Measurements from ENCODE around the gene VWA3A. TPM values are rescaled to one million over a fixed set of nuclear protein-coding genes. Genes with fewer than 3 reads are reported as not detected.
"Not testable (repeated sequence)": the region's sequence is repeated elsewhere in the genome, so short reads cannot be mapped to it uniquely, and the experiment has no call there.

The VWA3A gene
- polyA plus RNA-seq, 2 of the 4 experiments (the other 2 are of a cell fraction), result 0.17 TPM; not detected in 1

GRCh38 chr16:22152316-22152715 is 60.0 kb downstream of the VWA3A start:
- WGBS (ENCODE audit: missing lambda C conversion rate), result 61% methylated on average over 11 of the region's 11 CpGs
- no peak for TF ChIP-seq HOXA7 (CRISPR knock-in tag; IDR thresholded peaks at IDR 0.05)
- TF ChIP-seq JUN (IDR thresholded peaks at IDR 0.05), result no peak
- TF ChIP-seq NFE2L2 (conservative IDR thresholded peaks at IDR 0.05; ENCODE audit: low read length), result no peak
- no peak for TF ChIP-seq RCOR1 (IDR thresholded peaks at IDR 0.05; ENCODE audit: low read depth, low read length)
- no peak for TF ChIP-seq POLR2A (IDR thresholded peaks at IDR 0.05; ENCODE audit: low read length)
- no peak for TF ChIP-seq JUNB (IDR thresholded peaks at IDR 0.05)
- TF ChIP-seq GATA3 (IDR thresholded peaks at IDR 0.05; ENCODE audit: borderline replicate concordance), result no peak
- TF ChIP-seq EP300 (IDR thresholded peaks at IDR 0.05), result no peak
- TF ChIP-seq BCL3 (IDR thresholded peaks at IDR 0.05), result no peak
- no peak for TF ChIP-seq TP53 (CRISPR knock-in tag; IDR thresholded peaks at IDR 0.05)
- TF ChIP-seq RNF2 (IDR thresholded peaks at IDR 0.05; ENCODE audit: borderline replicate concordance, low read depth), result no peak
- TF ChIP-seq RAD21 (conservative IDR thresholded peaks at IDR 0.05 in 1 of 2, IDR thresholded peaks at IDR 0.05 in 1 of 2), result no peak
- no peak for TF ChIP-seq KDM1A (IDR thresholded peaks at IDR 0.05; ENCODE audit: low read depth)
- TF ChIP-seq PHF8 (IDR thresholded peaks at IDR 0.05; ENCODE audit: borderline replicate concordance, low read depth), result no peak

GRCh38 chr16:22153078-22153477 is 60.7 kb downstream of the VWA3A start:
- H3K4me3 ChIP-seq; H3K9me3 ChIP-seq; POLR2A ChIA-PET; H3K4me1 ChIP-seq; FAIRE-seq; ATAC-seq; H3K4me2 ChIP-seq; H3K27ac ChIP-seq; DNase-seq (ENCODE audit: low read depth in 1 of 2, low spot score in 1 of 2): not testable (repeated sequence)
- CTCF ChIA-PET, result interaction anchor here (2.0 kb wide), 1 partner anchor 35 kb away, joined by 8 read pairs; no protein-coding TSS in a partner anchor
- WGBS (ENCODE audit: missing lambda C conversion rate), result 44% methylated on average over 7 of the region's 7 CpGs
- TF ChIP-seq CEBPB (IDR thresholded peaks at IDR 0.05), result peak; percentile 35 to 41; a peak in 2 of 4 replicates

More at GRCh38 chr16:22152316-22152715, 60.0 kb downstream of the VWA3A start:
- ATAC-seq (no peak), FAIRE-seq (no peak), DNase-seq (ENCODE audit: low read depth in 1 of 2, low spot score in 1 of 2) (no peak)
- H3K4me1 ChIP-seq, result no peaks in the 10 kb centered on the region
- no peak overlapping the region for H3K4me2 ChIP-seq
- no peaks in the 10 kb centered on the region for H3K9me3 ChIP-seq
- H3K27ac ChIP-seq, result no peak overlapping the region
- H3K4me3 ChIP-seq, result no peak overlapping the region
- ChIA-PET POLR2A (no interaction called here), CTCF (no interaction called here)

GRCh38 chr16:22161401-22161800 is 69.1 kb downstream of the VWA3A start:
- Histone ChIP-seq H3K4me2 (no peak overlapping the region), H3K27ac (no peak overlapping the region), H3K4me1 (no peaks in the 10 kb centered on the region), H3K9me3 (peaks cover 3% of the 10 kb centered on the region; the same call in 1 of the 3 replicates), H3K4me3 (no peak overlapping the region)
- DNase-seq (ENCODE audit: low read depth in 1 of 2, low spot score in 1 of 2) (no peak), ATAC-seq (no peak), FAIRE-seq (no peak)
- TF ChIP-seq ZNF302 (CRISPR knock-in tag; IDR thresholded peaks at IDR 0.05) (no peak), CBX8 (IDR thresholded peaks at IDR 0.05) (no peak), KDM1A (IDR thresholded peaks at IDR 0.05; ENCODE audit: low read depth) (no peak), HMGXB4 (CRISPR knock-in tag; IDR thresholded peaks at IDR 0.05; ENCODE audit: borderline replicate concordance) (no peak), CHD4 (IDR thresholded peaks at IDR 0.05; ENCODE audit: borderline replicate concordance) (no peak), ZSCAN20 (CRISPR knock-in tag; IDR thresholded peaks at IDR 0.05) (no peak), MAZ (IDR thresholded peaks at IDR 0.05; ENCODE audit: borderline replicate concordance, low read depth, low read length) (no peak), HEYL (CRISPR knock-in tag; IDR thresholded peaks at IDR 0.05) (no peak), PHF8 (IDR thresholded peaks at IDR 0.05; ENCODE audit: borderline replicate concordance, low read depth) (no peak), JUN (IDR thresholded peaks at IDR 0.05) (no peak), NPAS2 (CRISPR knock-in tag; IDR thresholded peaks at IDR 0.05; ENCODE audit: borderline replicate concordance) (no peak), POLR2AphosphoS2 (conservative IDR thresholded peaks at IDR 0.05; ENCODE audit: low read length) (no peak), FOSB (CRISPR knock-in tag; IDR thresholded peaks at IDR 0.05) (no peak), GATA3 (IDR thresholded peaks at IDR 0.05; ENCODE audit: borderline replicate concordance) (no peak), EHMT2 (IDR thresholded peaks at IDR 0.05; ENCODE audit: low read depth) (no peak)
- CTCF ChIA-PET, result interaction anchor here (0.9 kb wide), 2 partner anchors 19 to 27 kb away, joined by 3 to 4 read pairs; no protein-coding TSS in a partner anchor
- POLR2A ChIA-PET, result no interaction called here

Measured in A549 (cell line).